ENCODE data around the gene SLC5A10.

Gene SLC5A10

GRCh38 chr17:18951941-18952842, at the start of gene SLC5A10:
Gene SLC5A10 (plus strand): TSS chr17:18952165. CDS start chr17:18952206, 41 bp downstream.
- DNase-seq (ENCODE audit: low spot score): no peak
- TF ChIP-seq CTCF (IDR thresholded peaks at IDR 0.05; ENCODE audit: extremely low read depth, missing control alignments): no peak

- DNase-seq (ENCODE audit: low spot score): no peak
- no peak for TF ChIP-seq CTCF (IDR thresholded peaks at IDR 0.05; ENCODE audit: extremely low read depth, missing control alignments)
Measured at GRCh38 chr17:18904482-18904881, 47.5 kb upstream of the SLC5A10 start.

GRCh38 chr17:18905226-18905625, 46.7 kb upstream of the SLC5A10 start:
- no peak for TF ChIP-seq CTCF (IDR thresholded peaks at IDR 0.05; ENCODE audit: extremely low read depth, missing control alignments)
- DNase-seq (ENCODE audit: low spot score): no peak

GRCh38 chr17:18910326-18910725, 41.6 kb upstream of the SLC5A10 start:
- DNase-seq (ENCODE audit: low spot score): no peak
- TF ChIP-seq CTCF (IDR thresholded peaks at IDR 0.05; ENCODE audit: extremely low read depth, missing control alignments): no peak

- no peak for DNase-seq (ENCODE audit: low spot score)
- no peak for TF ChIP-seq CTCF (IDR thresholded peaks at IDR 0.05; ENCODE audit: extremely low read depth, missing control alignments)
Measured at GRCh38 chr17:18910881-18911280, 41.1 kb upstream of the SLC5A10 start.

- DNase-seq (ENCODE audit: low spot score): no peak
- no peak for TF ChIP-seq CTCF (IDR thresholded peaks at IDR 0.05; ENCODE audit: extremely low read depth, missing control alignments)
Measured at GRCh38 chr17:18916816-18917500, 35.0 kb upstream of the SLC5A10 start.

GRCh38 chr17:18917506-18918032, 34.4 kb upstream of the SLC5A10 start:
- no peak for DNase-seq (ENCODE audit: low spot score)
- TF ChIP-seq CTCF (IDR thresholded peaks at IDR 0.05; ENCODE audit: extremely low read depth, missing control alignments): no peak

All from GM20000 (cell line).